Smooth muscle cell (in vitro differentiated cells): Measurements from ENCODE around the gene ERN2. TPM values are rescaled to one million over a fixed set of nuclear protein-coding genes. Genes with fewer than 3 reads are reported as not detected.

Experiments
- DNase-seq: peaks from one replicate; lab custom pipeline; 2025; ENCODE audit not compliant: unreplicated experiment; lab: John Stamatoyannopoulos, UW
- H2AFZ ChIP-seq: fragments of 200-600 bp; sonication (generic); 2 replicates; pipeline ENCODE4 v1.6.0; 2016; ENCODE audit warnings: antibody characterized with exemption, low read depth, mild to moderate bottlenecking
- H3F3A ChIP-seq: fragments of 200-600 bp; sonication (generic); 2 replicates; pipeline ENCODE4 v1.6.0; 2017; ENCODE audit warnings: antibody characterized with exemption, low read depth
- H3K27ac ChIP-seq: fragments of 200-600 bp; sonication (generic); 2 replicates; pipeline ENCODE4 v1.5.1; 2016; ENCODE audit warnings: low read depth, mild to moderate bottlenecking
- H3K27me3 ChIP-seq: fragments of 200-600 bp; sonication (generic); 2 replicates; pipeline ENCODE4 v1.6.1; 2016; ENCODE audit warnings: low read depth, mild to moderate bottlenecking
- H3K36me3 ChIP-seq: fragments of 200-600 bp; sonication (generic); 2 replicates; pipeline ENCODE4 v1.5.1; 2016; ENCODE audit warnings: low read depth
- H3K4me1 ChIP-seq: fragments of 200-600 bp; sonication (generic); 2 replicates; pipeline ENCODE4 v1.5.1; 2016; ENCODE audit warnings: low read depth
- H3K4me2 ChIP-seq: fragments of 200-600 bp; sonication (generic); 2 replicates; pipeline ENCODE4 v1.6.0; 2016; ENCODE audit warnings: mild to moderate bottlenecking
- H3K4me3 ChIP-seq: fragments of 200-600 bp; sonication (generic); 2 replicates; pipeline ENCODE4 v1.5.1; 2016; ENCODE audit warnings: mild to moderate bottlenecking
- H3K79me2 ChIP-seq: fragments of 200-600 bp; sonication (generic); 2 replicates; pipeline ENCODE4 v1.6.0; 2016; ENCODE audit warnings: low read depth, mild to moderate bottlenecking
- H3K9ac ChIP-seq: fragments of 200-600 bp; sonication (generic); 2 replicates; pipeline ENCODE4 v1.6.0; 2016; ENCODE audit warnings: low read depth
- H3K9me3 ChIP-seq: fragments of 200-600 bp; sonication (generic); replicated peaks from 2 replicates; pipeline ENCODE4 v1.5.1; 2016; ENCODE audit warnings: low read depth
- H4K20me1 ChIP-seq: fragments of 200-600 bp; sonication (generic); 2 replicates; pipeline ENCODE4 v1.6.0; 2016; ENCODE audit warnings: low read depth
- WGBS: methylation state at CpG from one replicate; pipeline ENCODE4 v1.1.7; 2016; ENCODE audit warnings: low lambda C conversion rate; 5-methylcytosine and 5-hydroxymethylcytosine counted together
- polyA plus RNA-seq: library from polyadenylated mRNA; unstranded; fragments of >200 nt; fragmentation: Nextera tagmentation; extraction: Ambion mirVana; gene quantifications from 2 replicates; pipeline ENCODE4 v1.2.1, GENCODE V29; 2016
- total RNA-seq: library from RNA; depleted of rRNA; stranded (reverse); fragments of >200 nt; gene quantifications from 2 replicates; pipeline ENCODE4 v1.2.3, GENCODE V29; 2014
- TF ChIP-seq, protein P1 (sequence below): fragments of 200-600 bp; sonication (generic); IDR thresholded peaks from 2 replicates; pipeline ENCODE4 v1.5.1; 2017; ENCODE audit warnings: borderline replicate concordance, mild to moderate bottlenecking, antibody characterized with exemption; ENCODE audit not compliant: insufficient read depth, poor library complexity, severe bottlenecking

Gene ERN2
- total and polyA plus RNA-seq, 2 experiments from 2014 or later = not detected

DNA sequence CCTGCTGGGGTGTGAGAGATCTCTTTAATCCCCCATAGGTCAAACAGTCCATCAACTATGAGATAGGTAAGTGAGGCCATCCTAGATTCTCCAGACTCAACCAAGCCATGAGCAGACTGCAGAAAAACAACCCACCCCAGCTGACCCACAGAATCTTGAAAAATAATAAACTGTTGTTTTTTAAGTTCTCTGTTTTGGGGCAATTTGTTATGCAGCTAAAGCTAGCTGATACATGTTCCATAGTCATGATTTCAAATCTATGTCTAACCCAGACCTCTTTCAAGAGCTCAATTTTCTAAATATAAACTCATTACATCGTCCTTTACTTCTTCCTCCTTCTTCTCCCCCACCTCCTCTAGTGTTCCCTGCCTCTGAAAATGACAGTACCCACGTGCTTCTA, 10.1 kb downstream of the ERN2 start:
- DNase-seq = no peak
- H3F3A ChIP-seq = no peaks in the 10 kb centered on the region
- H3K9ac ChIP-seq = no peak overlapping the region
- no peaks in the 10 kb centered on the region for H3K79me2 ChIP-seq
- no peak overlapping the region for H3K4me2 ChIP-seq
- H3K27ac ChIP-seq = no peak overlapping the region
- H3K4me3 ChIP-seq = no peak overlapping the region
- H2AFZ ChIP-seq = no peak overlapping the region
- TF ChIP-seq, protein P1, sequence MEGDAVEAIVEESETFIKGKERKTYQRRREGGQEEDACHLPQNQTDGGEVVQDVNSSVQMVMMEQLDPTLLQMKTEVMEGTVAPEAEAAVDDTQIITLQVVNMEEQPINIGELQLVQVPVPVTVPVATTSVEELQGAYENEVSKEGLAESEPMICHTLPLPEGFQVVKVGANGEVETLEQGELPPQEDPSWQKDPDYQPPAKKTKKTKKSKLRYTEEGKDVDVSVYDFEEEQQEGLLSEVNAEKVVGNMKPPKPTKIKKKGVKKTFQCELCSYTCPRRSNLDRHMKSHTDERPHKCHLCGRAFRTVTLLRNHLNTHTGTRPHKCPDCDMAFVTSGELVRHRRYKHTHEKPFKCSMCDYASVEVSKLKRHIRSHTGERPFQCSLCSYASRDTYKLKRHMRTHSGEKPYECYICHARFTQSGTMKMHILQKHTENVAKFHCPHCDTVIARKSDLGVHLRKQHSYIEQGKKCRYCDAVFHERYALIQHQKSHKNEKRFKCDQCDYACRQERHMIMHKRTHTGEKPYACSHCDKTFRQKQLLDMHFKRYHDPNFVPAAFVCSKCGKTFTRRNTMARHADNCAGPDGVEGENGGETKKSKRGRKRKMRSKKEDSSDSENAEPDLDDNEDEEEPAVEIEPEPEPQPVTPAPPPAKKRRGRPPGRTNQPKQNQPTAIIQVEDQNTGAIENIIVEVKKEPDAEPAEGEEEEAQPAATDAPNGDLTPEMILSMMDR = no peak
- H4K20me1 ChIP-seq = no peaks in the 10 kb centered on the region
- H3K27me3 ChIP-seq = no peaks in the 10 kb centered on the region
- 70% methylated on average over 2 of the region's 2 CpGs for WGBS
- no peaks in the 10 kb centered on the region for H3K36me3 ChIP-seq
- H3K4me1 ChIP-seq = no peaks in the 10 kb centered on the region
- H3K9me3 ChIP-seq = no peaks in the 10 kb centered on the region

DNA sequence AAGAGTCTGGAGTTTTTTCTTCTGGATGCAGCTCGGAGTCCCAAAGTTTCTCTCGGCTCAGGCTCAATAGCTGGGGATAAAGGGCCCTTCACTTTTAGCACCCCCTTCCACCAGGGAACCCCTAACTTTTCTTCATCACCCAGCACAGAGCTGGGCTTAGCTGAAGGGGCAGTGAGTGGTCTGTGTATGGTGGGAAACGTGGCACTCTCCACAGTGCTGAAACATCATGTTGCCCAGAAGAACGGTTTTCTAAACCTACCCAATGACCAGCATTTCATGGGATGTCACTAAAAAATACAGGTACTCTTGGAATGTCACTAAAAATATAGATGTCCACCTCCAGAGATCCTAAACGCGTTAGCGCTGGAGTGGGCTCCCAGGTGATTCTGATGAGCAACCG, 12.0 kb downstream of the ERN2 start:
- WGBS = 75% methylated on average over 8 of the region's 8 CpGs
- no peaks in the 10 kb centered on the region for H4K20me1 ChIP-seq
- no peak for DNase-seq

DNA sequence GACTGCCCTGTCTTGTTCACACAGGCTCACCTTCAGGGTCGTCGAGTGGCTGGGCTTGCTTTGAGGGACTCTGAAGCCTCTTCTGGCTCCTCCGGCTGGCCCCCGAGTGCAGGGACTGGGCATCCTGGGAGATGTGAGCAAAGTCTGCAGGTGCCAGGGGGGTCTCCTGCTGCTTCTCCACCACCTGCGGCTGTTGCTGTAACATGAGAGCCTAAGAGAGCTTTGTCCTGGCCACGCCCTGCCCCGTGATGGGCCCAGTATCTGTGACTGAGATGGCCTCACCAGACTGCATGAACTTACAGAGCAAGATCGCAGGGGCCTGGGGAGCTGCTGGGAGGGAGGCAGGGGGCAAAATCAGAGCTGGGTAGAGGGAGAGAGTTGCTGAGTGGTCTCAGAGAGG, 12.5 kb downstream of the ERN2 start:
- Histone ChIP-seq H3K4me1 (no peaks in the 10 kb centered on the region), H3K27me3 (no peaks in the 10 kb centered on the region), H3K79me2 (no peaks in the 10 kb centered on the region), H3K9ac (no peak overlapping the region), H4K20me1 (no peaks in the 10 kb centered on the region), H3K4me2 (no peak overlapping the region), H3K27ac (no peak overlapping the region), H2AFZ (no peak overlapping the region), H3K4me3 (no peak overlapping the region), H3K36me3 (no peaks in the 10 kb centered on the region), H3K9me3 (no peaks in the 10 kb centered on the region), H3F3A (no peaks in the 10 kb centered on the region)
- 47% methylated on average over 8 of the region's 8 CpGs for WGBS
- no peak for DNase-seq
- TF ChIP-seq, protein P1 = no peak

More for the DNA sequence above, 12.0 kb downstream of the ERN2 start:
- Histone ChIP-seq H3K4me2 (no peak overlapping the region), H3K79me2 (no peaks in the 10 kb centered on the region), H3K9me3 (no peaks in the 10 kb centered on the region), H3K36me3 (no peaks in the 10 kb centered on the region), H3K4me1 (no peaks in the 10 kb centered on the region), H3K27ac (no peak overlapping the region), H3K9ac (no peak overlapping the region), H3K4me3 (no peak overlapping the region), H3F3A (no peaks in the 10 kb centered on the region), H3K27me3 (no peaks in the 10 kb centered on the region), H2AFZ (no peak overlapping the region)
- TF ChIP-seq, protein P1 = no peak

DNA sequence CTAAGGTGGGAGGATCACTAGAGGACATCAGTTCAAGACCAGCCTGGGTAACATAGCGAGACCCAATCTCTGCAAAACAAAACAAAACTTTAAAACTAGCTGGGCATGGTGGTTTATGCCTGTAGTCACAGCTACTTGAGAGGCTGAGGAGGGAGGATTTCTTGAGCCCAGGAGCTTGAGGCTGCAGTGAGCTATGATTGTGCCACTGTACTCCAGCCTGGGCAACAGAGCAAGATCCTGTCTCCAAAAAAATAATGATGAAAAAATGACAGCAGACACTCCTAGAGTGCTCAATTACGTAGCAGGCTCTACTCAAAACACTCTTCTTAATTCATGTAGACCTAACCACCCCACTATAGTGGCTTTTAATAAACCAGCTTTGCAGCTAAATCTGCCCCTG, 12.9 kb downstream of the ERN2 start:
- H3K79me2 ChIP-seq = no peaks in the 10 kb centered on the region
- H3K4me2 ChIP-seq = no peak overlapping the region
- no peak overlapping the region for H3K4me3 ChIP-seq
- TF ChIP-seq, protein P1 = no peak
- H3K27ac ChIP-seq = no peak overlapping the region
- no peaks in the 10 kb centered on the region for H3F3A ChIP-seq
- no peaks in the 10 kb centered on the region for H3K27me3 ChIP-seq
- no peaks in the 10 kb centered on the region for H3K4me1 ChIP-seq
- H3K9me3 ChIP-seq = no peaks in the 10 kb centered on the region
- H2AFZ ChIP-seq = no peak overlapping the region
- H3K36me3 ChIP-seq = no peaks in the 10 kb centered on the region
- no peak for DNase-seq
- no peaks in the 10 kb centered on the region for H4K20me1 ChIP-seq
- WGBS = 90% methylated on average over 2 of the region's 2 CpGs
- no peak overlapping the region for H3K9ac ChIP-seq
